SK-N-SH (cell line): ENCODE data around the gene KRT75.

Experiments used
- CHD2 ChIP-seq: fragments of 150-350 bp; IDR thresholded peaks from 2 replicates; pipeline ENCODE4 v1.6.1; 2018; ENCODE audit warnings: low read length; ENCODE audit not compliant: partially characterized antibody
- EP300 ChIP-seq, 2 experiments: IDR thresholded peaks; 2 replicates each; pipeline versions ENCODE4 v1.4.0 to v1.6.1; 2012; ENCODE audit warnings: borderline replicate concordance in 1 of 2, low read depth in 1 of 2, low read length in 1 of 2
- GATA2 ChIP-seq: sonication (generic); formaldehyde crosslinking; IDR thresholded peaks from 2 replicates; pipeline ENCODE4 v1.5.0; 2020; ENCODE audit warnings: mild to moderate bottlenecking, missing genetic modification reagents
- MEF2A ChIP-seq: IDR thresholded peaks from 2 replicates; pipeline ENCODE4 v1.4.0; 2012; ENCODE audit warnings: low read depth, borderline replicate concordance
- MXI1 ChIP-seq: IDR thresholded peaks from 2 replicates; pipeline ENCODE4 v1.6.1; 2012; ENCODE audit warnings: mild to moderate bottlenecking, low read depth, low read length, improper control_type of control experiment
- POLR2AphosphoS5 ChIP-seq: IDR thresholded peaks from 2 replicates; pipeline ENCODE4 v1.6.1; 2012; ENCODE audit warnings: low read depth, low read length
- TAF1 ChIP-seq: IDR thresholded peaks from 2 replicates; pipeline ENCODE4 v1.6.1; 2012; ENCODE audit warnings: low read depth, mild to moderate bottlenecking, low read length, moderate library complexity, borderline replicate concordance
- TF ChIP-seq, protein P1 (sequence below): fragments of 150-350 bp; IDR thresholded peaks from 2 replicates; pipeline ENCODE4 v1.6.1; 2016; ENCODE audit warnings: mild to moderate bottlenecking, low read depth, low read length
- TF ChIP-seq, protein P2 (sequence below): IDR thresholded peaks from 2 replicates; pipeline ENCODE4 v1.4.0; 2012; ENCODE audit warnings: low read depth
- TF ChIP-seq, protein P3 (sequence below): IDR thresholded peaks from 2 replicates; pipeline ENCODE4 v1.4.0; 2012; ENCODE audit warnings: low read depth, borderline replicate concordance

DNA sequence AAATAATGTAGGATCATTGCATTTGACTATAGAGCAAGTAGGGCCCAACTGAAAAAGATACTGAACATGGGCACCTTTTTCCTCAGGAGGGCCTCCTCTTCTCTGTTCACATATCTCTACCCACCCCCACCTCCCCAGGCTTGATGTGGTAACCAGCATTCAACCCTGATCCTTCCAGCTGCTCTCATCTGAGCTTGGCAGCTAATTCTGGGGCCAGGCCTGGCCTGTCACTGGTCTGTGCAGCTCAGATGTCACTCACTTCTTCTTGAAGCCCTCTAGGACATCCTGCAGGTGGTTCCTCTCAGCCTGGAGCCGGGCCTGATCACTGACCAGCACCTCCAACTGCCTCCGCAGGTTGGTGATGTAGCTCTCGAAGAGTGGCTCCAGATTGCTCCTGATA, 50.8 kb downstream of the KRT75 start:
- no peak for TF ChIP-seq GATA2 (CRISPR knock-in tag)
- no peak for TF ChIP-seq MXI1
- no peak for TF ChIP-seq POLR2AphosphoS5
- no peak for TF ChIP-seq MEF2A
- TF ChIP-seq, protein P1, sequence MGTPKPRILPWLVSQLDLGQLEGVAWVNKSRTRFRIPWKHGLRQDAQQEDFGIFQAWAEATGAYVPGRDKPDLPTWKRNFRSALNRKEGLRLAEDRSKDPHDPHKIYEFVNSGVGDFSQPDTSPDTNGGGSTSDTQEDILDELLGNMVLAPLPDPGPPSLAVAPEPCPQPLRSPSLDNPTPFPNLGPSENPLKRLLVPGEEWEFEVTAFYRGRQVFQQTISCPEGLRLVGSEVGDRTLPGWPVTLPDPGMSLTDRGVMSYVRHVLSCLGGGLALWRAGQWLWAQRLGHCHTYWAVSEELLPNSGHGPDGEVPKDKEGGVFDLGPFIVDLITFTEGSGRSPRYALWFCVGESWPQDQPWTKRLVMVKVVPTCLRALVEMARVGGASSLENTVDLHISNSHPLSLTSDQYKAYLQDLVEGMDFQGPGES: no peak
- no peak for TF ChIP-seq CHD2
- TF ChIP-seq TAF1: no peak
- TF ChIP-seq, protein P2, sequence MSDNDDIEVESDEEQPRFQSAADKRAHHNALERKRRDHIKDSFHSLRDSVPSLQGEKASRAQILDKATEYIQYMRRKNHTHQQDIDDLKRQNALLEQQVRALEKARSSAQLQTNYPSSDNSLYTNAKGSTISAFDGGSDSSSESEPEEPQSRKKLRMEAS: no peak
- no peak for TF ChIP-seq EP300 (IDR thresholded peaks at IDR 0.05; ENCODE audit: borderline replicate concordance in 1 of 2, low read depth in 1 of 2, low read length in 1 of 2)
- TF ChIP-seq, protein P3, sequence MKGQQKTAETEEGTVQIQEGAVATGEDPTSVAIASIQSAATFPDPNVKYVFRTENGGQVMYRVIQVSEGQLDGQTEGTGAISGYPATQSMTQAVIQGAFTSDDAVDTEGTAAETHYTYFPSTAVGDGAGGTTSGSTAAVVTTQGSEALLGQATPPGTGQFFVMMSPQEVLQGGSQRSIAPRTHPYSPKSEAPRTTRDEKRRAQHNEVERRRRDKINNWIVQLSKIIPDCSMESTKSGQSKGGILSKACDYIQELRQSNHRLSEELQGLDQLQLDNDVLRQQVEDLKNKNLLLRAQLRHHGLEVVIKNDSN: no peak
